Fibroblast of the aortic adventitia (primary cell): ENCODE results near the gene CABS1. TPM values are rescaled to one million over a fixed set of nuclear protein-coding genes. Genes with fewer than 3 reads are reported as not detected.

Source experiments
- DNase-seq: peaks from one replicate; pipeline ENCODE4 v3.0.0-alpha.2; 2010; ENCODE audit warnings: low read depth
- H3K4me3 ChIP-seq: 2 replicates; pipeline ENCODE4 v1.5.1; 2011; ENCODE audit warnings: low read depth, mild to moderate bottlenecking, control low read depth, low read length, moderate library complexity
- total RNA-seq: library from RNA; depleted of rRNA; stranded (reverse); fragments of >200 nt; gene quantifications from 2 replicates; pipeline ENCODE4 v1.2.3, GENCODE V29; 2012; ENCODE audit warnings: low replicate concordance
- TF ChIP-seq, protein P1 (sequence below): IDR thresholded peaks from 2 replicates; pipeline ENCODE4 v1.5.1; 2011; ENCODE audit warnings: mild to moderate bottlenecking, low read length, control low read depth, inconsistent platforms; ENCODE audit not compliant: insufficient read depth

CABS1 gene
- total RNA-seq, 1 donor = not detected

DNA sequence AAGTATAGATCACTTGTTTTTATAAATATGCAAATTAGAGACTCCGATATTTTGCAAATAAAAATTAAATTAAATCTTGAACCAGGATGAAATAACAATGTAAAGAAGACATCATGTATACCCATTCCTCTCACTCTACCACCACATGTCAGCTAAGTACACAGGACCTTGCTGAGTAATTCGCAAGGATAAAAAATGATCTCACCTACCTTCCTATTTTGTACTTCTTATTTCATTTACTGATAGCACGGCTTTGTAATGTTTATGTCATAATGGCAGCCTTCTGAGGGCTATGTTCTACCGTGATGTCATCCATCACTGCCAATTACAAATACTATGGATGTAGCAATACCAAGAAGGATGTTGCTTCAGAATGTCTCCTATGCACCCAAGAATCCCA lies 37.2 kb downstream of the CABS1 start:
- no peak overlapping the region for H3K4me3 ChIP-seq
- DNase-seq = no peak
- TF ChIP-seq, protein P1, sequence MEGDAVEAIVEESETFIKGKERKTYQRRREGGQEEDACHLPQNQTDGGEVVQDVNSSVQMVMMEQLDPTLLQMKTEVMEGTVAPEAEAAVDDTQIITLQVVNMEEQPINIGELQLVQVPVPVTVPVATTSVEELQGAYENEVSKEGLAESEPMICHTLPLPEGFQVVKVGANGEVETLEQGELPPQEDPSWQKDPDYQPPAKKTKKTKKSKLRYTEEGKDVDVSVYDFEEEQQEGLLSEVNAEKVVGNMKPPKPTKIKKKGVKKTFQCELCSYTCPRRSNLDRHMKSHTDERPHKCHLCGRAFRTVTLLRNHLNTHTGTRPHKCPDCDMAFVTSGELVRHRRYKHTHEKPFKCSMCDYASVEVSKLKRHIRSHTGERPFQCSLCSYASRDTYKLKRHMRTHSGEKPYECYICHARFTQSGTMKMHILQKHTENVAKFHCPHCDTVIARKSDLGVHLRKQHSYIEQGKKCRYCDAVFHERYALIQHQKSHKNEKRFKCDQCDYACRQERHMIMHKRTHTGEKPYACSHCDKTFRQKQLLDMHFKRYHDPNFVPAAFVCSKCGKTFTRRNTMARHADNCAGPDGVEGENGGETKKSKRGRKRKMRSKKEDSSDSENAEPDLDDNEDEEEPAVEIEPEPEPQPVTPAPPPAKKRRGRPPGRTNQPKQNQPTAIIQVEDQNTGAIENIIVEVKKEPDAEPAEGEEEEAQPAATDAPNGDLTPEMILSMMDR = no peak

DNA sequence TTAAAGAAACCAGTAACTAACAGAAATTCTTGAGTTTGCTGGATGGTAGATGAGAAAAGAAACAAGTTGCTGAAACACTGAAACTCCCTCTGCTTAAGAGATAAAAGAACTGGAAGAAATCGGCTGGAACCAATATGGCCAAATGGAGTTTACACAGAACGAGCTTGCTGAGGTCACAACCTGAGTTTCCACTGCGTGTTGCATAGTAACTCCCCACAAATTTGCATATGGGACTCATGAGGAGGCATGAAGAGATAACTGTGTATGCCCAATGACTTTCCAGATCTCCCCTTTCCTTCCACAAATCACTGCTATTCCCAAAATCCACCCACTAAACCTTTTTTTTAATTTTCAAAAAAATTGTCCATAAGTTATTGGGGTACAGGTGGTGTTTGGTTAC lies 38.0 kb downstream of the CABS1 start:
- no peak for DNase-seq
- TF ChIP-seq, protein P1 = no peak
- no peak overlapping the region for H3K4me3 ChIP-seq

DNA sequence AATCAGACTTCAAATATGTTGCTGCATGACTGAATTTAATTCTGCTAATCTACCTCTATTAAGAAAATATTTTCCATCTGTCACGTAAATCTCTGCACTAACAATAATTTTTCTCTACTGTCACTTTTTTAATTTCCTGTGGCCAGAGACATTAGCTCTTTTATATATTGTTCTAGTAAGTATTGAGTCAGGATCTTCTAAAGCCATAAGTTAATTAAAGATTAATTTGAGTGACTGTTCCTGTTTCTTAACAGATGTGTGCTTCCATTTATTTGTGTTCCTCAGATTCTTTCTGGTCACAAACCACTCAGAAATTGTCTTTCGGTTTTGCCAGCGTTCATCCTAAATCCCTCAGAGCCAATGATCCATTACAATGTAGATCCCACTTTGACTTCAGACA lies 45.8 kb downstream of the CABS1 start:
- TF ChIP-seq, protein P1 = no peak
- no peak for DNase-seq
- no peak overlapping the region for H3K4me3 ChIP-seq

DNA sequence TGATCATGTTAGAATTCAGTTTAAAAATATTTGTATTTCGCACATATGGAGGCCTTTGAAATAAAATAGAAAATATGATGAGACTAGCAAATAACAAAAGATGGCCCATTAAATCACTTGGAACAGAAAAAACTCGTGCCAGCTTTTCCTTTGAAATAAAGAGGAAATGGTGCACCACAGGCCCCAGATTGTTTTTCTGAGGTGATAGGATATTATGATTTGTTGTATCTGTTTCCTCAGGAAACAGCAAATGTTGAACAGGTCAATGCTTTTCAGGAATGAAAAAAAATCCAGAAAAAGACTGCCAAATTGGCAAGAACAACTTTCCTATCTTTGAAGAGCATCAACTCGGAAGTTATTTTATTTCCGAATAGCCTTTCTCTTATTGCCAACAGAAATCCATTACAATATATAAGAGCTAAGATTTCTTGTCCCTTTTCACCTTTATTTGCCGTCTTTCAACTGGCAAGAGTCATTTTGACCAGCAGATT lies 48.0 kb downstream of the CABS1 start, which contains the start of gene SMR3B:
TSS of gene SMR3B (plus strand) at position 441 of the 491 bp plus-strand sequence. CDS start 1,380 bp downstream, outside the sequence.
- TF ChIP-seq, protein P1 = no peak
- no peak for DNase-seq
- H3K4me3 ChIP-seq = no peak within 1 kb of the TSS

Other genes with a start within 250 kb of the CABS1 start
- not detected in 2 replicates for gene PRR27, start 180.7 kb upstream of the CABS1 start, total RNA-seq
- gene ODAM, start 139.3 kb upstream of the CABS1 start, total RNA-seq = not detected in 2 replicates
- gene FDCSP, start 108.9 kb upstream of the CABS1 start, total RNA-seq = not detected in 2 replicates
- gene CSN3, start 92.4 kb upstream of the CABS1 start, total RNA-seq = not detected in 2 replicates
- gene SMR3A, start 25.8 kb downstream of the CABS1 start, total RNA-seq = not detected in 2 replicates
- gene SMR3B, start 48.1 kb downstream of the CABS1 start, total RNA-seq = not detected in 2 replicates
- not detected in 2 replicates for gene OPRPN, start 63.0 kb downstream of the CABS1 start, total RNA-seq
- not detected in 2 replicates for gene MUC7, start 137.2 kb downstream of the CABS1 start, total RNA-seq
- gene AMTN, start 183.6 kb downstream of the CABS1 start, total RNA-seq = not detected in 2 replicates